Hepatocyte (in vitro differentiated cells): ENCODE measurements around the gene DCAF5.

ENCODE experiments used
- CTCF ChIP-seq: fragments of 200-600 bp; sonication (generic); IDR thresholded peaks from 2 replicates; pipeline ENCODE4 v1.5.1; 2016; ENCODE audit warnings: antibody characterized with exemption, mild to moderate bottlenecking; ENCODE audit not compliant: poor library complexity
- EZH2 ChIP-seq: fragments of 200-600 bp; sonication (generic); IDR thresholded peaks from 2 replicates; pipeline ENCODE4 v1.6.1; 2016; ENCODE audit warnings: antibody characterized with exemption, mild to moderate bottlenecking, borderline replicate concordance
- EZH2phosphoT487 ChIP-seq: fragments of 200-600 bp; sonication (generic); IDR thresholded peaks from one replicate; pipeline ENCODE4 v1.6.1; 2018; ENCODE audit warnings: antibody characterized with exemption, mild to moderate bottlenecking, low read depth, moderate library complexity; ENCODE audit not compliant: unreplicated experiment, severe bottlenecking

DNA sequence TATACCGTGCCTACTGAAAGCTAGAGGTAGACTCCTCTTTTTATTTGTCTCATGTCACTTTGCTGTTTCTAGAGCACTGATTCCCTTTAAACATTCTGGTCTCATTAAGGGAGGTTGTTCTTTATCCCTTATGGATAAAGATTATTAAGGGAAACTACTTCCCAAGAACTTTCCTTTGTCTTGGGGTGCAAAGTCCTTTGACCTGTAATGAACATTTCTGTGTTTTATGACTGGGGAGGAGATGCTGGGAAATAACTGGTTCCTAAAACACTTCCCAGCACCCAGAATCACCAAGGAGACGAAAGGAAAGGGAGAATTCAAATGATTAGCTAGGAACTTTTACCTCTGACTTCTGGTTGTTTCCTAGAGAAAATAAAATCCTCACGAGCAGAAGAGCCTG lies 110.6 kb downstream of the DCAF5 start:
- TF ChIP-seq CTCF: no peak
- TF ChIP-seq EZH2: no peak
- TF ChIP-seq EZH2phosphoT487: no peak
